ENCODE measurements around the gene IL37.

Gene IL37

DNA sequence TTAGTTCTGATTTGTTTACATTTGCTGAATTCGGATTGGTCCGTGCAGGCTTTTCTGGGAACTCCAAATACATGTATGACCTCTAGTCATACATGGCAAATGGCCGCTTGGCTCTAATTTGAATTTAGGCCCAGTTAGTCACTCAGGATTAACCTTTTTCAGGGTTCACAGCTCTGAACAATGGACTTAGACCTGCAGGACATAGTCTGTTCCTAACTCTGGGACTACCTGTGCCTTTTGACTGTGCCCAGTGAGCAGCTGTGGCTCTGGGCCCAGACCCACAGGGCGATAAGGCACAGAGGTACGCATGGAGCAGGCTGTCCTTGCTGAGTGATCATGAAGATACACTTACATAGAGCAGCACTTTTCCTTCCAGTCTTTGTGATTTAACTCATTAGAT, 28.5 kb downstream of the IL37 start:
- H2BK12ac ChIP-seq (ENCODE audit: low read length) = no peak overlapping the region
- H3K79me2 ChIP-seq (ENCODE audit: control insufficient read depth, insufficient read depth, low read length, poor library complexity) = no peaks in the 10 kb centered on the region
- H3K4me3 ChIP-seq (ENCODE audit: low read depth, low read length) = no peak overlapping the region
- no peak overlapping the region for H2AK5ac ChIP-seq (ENCODE audit: low read length)
- no peaks in the 10 kb centered on the region for H3K4me1 ChIP-seq (ENCODE audit: control insufficient read depth in 1 of 2, insufficient read depth in 2 of 2, low read length in 2 of 2)
- H3K18ac ChIP-seq (ENCODE audit: low read length) = no peak overlapping the region
- H3K14ac ChIP-seq (ENCODE audit: low read length) = no peak overlapping the region
- H3K9ac ChIP-seq (ENCODE audit: low read length) = no peak overlapping the region
- H3K79me1 ChIP-seq (ENCODE audit: low read length) = no peaks in the 10 kb centered on the region
- H2BK120ac ChIP-seq (ENCODE audit: insufficient read depth, low read length, poor library complexity) = no peak overlapping the region
- H4K12ac ChIP-seq (ENCODE audit: low read depth, low read length) = no peak overlapping the region
- DNase-seq = no peak
- H2AFZ ChIP-seq (ENCODE audit: insufficient read depth, low read length, poor library complexity) = no peak overlapping the region
- H3K9me3 ChIP-seq (ENCODE audit: insufficient read depth, low read depth, low read length) = no peaks in the 10 kb centered on the region
- H3K27me3 ChIP-seq (ENCODE audit: insufficient read depth, low read length) = no peaks in the 10 kb centered on the region
- H3K27ac ChIP-seq (ENCODE audit: low read depth, low read length) = no peak overlapping the region
- no peaks in the 10 kb centered on the region for H3K36me3 ChIP-seq (ENCODE audit: control insufficient read depth in 1 of 2, insufficient read depth in 2 of 2, low read length in 2 of 2)
- H2BK5ac ChIP-seq (ENCODE audit: low read depth, low read length, poor library complexity) = no peak overlapping the region
- H3K4ac ChIP-seq (ENCODE audit: low read depth, low read length) = no peak overlapping the region
- no CpG with 5 or more reads among the region's 5 CpGs for WGBS (ENCODE audit: extremely low coverage, insufficient coverage, insufficient read length)
- no peak overlapping the region for H3K23ac ChIP-seq (ENCODE audit: low read length)
- H4K91ac ChIP-seq (ENCODE audit: low read depth, low read length) = no peak overlapping the region
- H4K8ac ChIP-seq (ENCODE audit: low read depth, low read length) = no peak overlapping the region
- H3K4me2 ChIP-seq (ENCODE audit: low read length) = no peak overlapping the region

DNA sequence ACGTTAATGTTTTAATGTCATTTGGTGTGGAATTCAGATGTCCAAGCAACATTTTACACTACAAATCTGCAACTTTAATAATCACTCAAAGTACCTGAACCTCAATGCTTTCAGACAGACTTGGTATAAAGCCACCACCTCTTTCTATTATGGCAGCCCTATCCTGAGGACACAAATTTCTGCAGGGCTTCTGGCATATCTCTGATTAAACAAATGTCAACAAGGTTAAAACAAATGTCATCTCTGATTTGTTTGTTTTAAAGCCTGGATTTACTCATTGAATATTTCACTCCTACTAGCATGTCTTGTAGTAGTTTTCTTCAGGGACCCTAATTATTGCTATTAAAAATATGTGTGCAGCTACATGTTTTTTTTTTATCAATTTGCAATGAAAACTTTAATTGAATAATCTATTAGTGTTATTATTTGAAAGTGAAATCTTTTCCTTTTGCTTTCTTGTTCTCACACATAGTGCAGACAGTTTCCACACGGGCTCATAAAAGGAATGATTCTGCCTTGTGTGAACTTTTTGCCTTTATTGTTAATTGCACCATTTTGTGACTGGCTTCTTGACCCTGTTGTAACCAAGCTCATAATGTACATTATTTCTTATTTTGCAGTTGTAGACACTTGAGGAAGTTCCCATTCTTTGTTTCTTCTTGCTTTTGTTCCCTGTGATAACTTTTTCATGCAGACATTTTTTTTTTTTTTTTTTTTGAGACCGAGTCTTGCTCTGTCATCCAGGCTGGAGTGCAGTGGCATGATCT, 30.1 kb downstream of the IL37 start:
- Histone ChIP-seq H3K4me1 (ENCODE audit: control insufficient read depth in 1 of 2, insufficient read depth in 2 of 2, low read length in 2 of 2) (no peaks in the 10 kb centered on the region), H3K27me3 (ENCODE audit: insufficient read depth, low read length) (peaks cover 2% of the 10 kb centered on the region), H3K4ac (ENCODE audit: low read depth, low read length) (no peak overlapping the region), H3K36me3 (ENCODE audit: control insufficient read depth in 1 of 2, insufficient read depth in 2 of 2, low read length in 2 of 2) (no peaks in the 10 kb centered on the region), H3K27ac (ENCODE audit: low read depth, low read length) (no peak overlapping the region), H4K91ac (ENCODE audit: low read depth, low read length) (no peak overlapping the region), H3K9me3 (ENCODE audit: insufficient read depth, low read depth, low read length) (no peaks in the 10 kb centered on the region), H3K4me2 (ENCODE audit: low read length) (no peak overlapping the region), H2BK5ac (ENCODE audit: low read depth, low read length, poor library complexity) (no peak overlapping the region), H4K12ac (ENCODE audit: low read depth, low read length) (no peak overlapping the region), H2BK12ac (ENCODE audit: low read length) (no peak overlapping the region), H2AFZ (ENCODE audit: insufficient read depth, low read length, poor library complexity) (no peak overlapping the region), H3K23ac (ENCODE audit: low read length) (no peak overlapping the region), H2BK120ac (ENCODE audit: insufficient read depth, low read length, poor library complexity) (no peak overlapping the region), H2AK5ac (ENCODE audit: low read length) (no peak overlapping the region), H3K14ac (ENCODE audit: low read length) (no peak overlapping the region), H3K4me3 (ENCODE audit: low read depth, low read length) (no peak overlapping the region), H3K79me2 (ENCODE audit: control insufficient read depth, insufficient read depth, low read length, poor library complexity) (no peaks in the 10 kb centered on the region), H4K8ac (ENCODE audit: low read depth, low read length) (no peak overlapping the region), H3K18ac (ENCODE audit: low read length) (no peak overlapping the region), H3K9ac (ENCODE audit: low read length) (no peak overlapping the region), H3K79me1 (ENCODE audit: low read length) (no peaks in the 10 kb centered on the region)
- WGBS (ENCODE audit: extremely low coverage, insufficient coverage, insufficient read length) = no CpG with 5 or more reads among the region's 3 CpGs
- DNase-seq = no peak

DNA sequence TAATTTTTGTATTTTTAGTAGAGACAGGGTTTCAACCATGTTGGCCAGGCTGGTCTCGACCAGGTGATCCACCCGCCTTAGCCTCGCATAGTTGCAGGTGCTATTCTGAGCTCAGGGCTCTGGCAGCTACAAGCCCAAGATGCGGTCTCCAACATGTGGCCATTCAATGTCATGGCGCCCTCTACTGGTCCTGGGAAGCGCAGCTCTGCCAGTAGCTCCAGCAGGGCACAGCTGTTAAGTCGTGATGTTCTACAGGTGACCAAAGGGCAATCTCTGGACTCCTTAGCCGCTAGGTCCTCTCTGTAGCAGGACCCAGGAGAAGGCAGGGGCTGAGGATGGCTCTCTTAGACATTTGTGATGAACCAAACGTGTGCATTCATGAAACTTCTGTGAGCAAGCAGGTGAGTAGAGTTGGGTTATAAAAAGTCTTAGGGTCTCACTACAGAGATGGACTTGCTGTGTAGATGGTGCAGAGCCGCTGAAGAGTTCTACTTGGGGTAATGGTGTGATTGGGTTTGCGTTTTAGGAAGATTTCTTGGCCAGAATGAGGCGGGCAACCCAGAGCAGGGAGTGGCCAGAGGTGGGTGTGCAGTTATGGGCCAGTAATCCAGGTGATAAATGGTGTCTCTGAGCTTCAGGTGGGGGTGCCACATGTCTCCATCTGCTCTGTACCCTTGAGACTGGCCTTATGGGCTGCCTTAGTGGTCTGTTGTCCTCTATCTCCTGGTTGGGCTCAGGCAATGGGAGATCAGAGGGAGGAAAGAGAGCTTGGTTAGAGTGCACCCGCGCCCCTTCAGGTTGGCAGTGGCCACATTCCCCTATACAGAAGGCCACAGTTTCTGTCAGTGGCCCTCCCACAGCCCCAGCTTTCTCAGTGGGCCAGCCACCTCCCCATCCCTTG, 31.0 kb downstream of the IL37 start:
- no peak overlapping the region for H3K4me3 ChIP-seq (ENCODE audit: low read depth, low read length)
- H2BK5ac ChIP-seq (ENCODE audit: low read depth, low read length, poor library complexity) = no peak overlapping the region
- no peak overlapping the region for H4K12ac ChIP-seq (ENCODE audit: low read depth, low read length)
- H2BK120ac ChIP-seq (ENCODE audit: insufficient read depth, low read length, poor library complexity) = no peak overlapping the region
- peak; percentile 89 to 96 for DNase-seq
- peaks cover 2% of the 10 kb centered on the region for H3K9me3 ChIP-seq (ENCODE audit: insufficient read depth, low read depth, low read length)
- H3K4me2 ChIP-seq (ENCODE audit: low read length) = no peak overlapping the region
- peaks cover 2% of the 10 kb centered on the region for H3K27me3 ChIP-seq (ENCODE audit: insufficient read depth, low read length)
- no peak overlapping the region for H2BK12ac ChIP-seq (ENCODE audit: low read length)
- H3K9ac ChIP-seq (ENCODE audit: low read length) = no peak overlapping the region
- H3K23ac ChIP-seq (ENCODE audit: low read length) = no peak overlapping the region
- no peak overlapping the region for H3K27ac ChIP-seq (ENCODE audit: low read depth, low read length)
- no peaks in the 10 kb centered on the region for H3K79me1 ChIP-seq (ENCODE audit: low read length)
- no peak overlapping the region for H3K14ac ChIP-seq (ENCODE audit: low read length)
- no peak overlapping the region for H4K8ac ChIP-seq (ENCODE audit: low read depth, low read length)
- H4K91ac ChIP-seq (ENCODE audit: low read depth, low read length) = no peak overlapping the region
- no peak overlapping the region for H3K4ac ChIP-seq (ENCODE audit: low read depth, low read length)
- H3K18ac ChIP-seq (ENCODE audit: low read length) = no peak overlapping the region
- no peak overlapping the region for H2AFZ ChIP-seq (ENCODE audit: insufficient read depth, low read length, poor library complexity)
- H2AK5ac ChIP-seq (ENCODE audit: low read length) = no peak overlapping the region
- whole genome bisulfite sequencing (ENCODE audit: extremely low coverage, insufficient coverage, insufficient read length) = no CpG with 5 or more reads among the region's 14 CpGs
- peaks cover 4 to 5% of the 10 kb centered on the region in 2 experiments for H3K4me1 ChIP-seq (ENCODE audit: control insufficient read depth in 1 of 2, insufficient read depth in 2 of 2, low read length in 2 of 2)
- no peaks in the 10 kb centered on the region for H3K79me2 ChIP-seq (ENCODE audit: control insufficient read depth, insufficient read depth, low read length, poor library complexity)
- H3K36me3 ChIP-seq (ENCODE audit: control insufficient read depth in 1 of 2, insufficient read depth in 2 of 2, low read length in 2 of 2) = no peaks in the 10 kb centered on the region

DNA sequence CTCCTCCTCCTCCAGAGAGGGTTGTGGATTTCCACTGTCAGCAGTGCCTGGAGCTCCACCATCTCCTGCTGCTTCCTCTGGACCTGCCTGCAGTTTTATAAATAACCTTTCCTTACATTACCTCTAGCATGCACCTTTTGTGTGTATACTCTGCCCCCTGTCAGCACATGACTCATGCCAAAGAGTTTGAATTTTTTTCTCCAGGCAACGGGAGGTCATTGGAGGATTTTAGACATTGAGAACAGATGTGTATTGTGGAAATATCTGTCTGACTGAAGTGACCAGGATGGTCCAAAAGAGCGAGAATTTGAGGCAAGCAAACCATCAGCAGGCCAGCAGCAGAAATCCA, 31.7 kb downstream of the IL37 start:
- H3K27me3 ChIP-seq (ENCODE audit: insufficient read depth, low read length) = peaks cover 2% of the 10 kb centered on the region
- H3K9ac ChIP-seq (ENCODE audit: low read length) = no peak overlapping the region
- H3K36me3 ChIP-seq (ENCODE audit: control insufficient read depth in 1 of 2, insufficient read depth in 2 of 2, low read length in 2 of 2) = no peaks in the 10 kb centered on the region
- H4K12ac ChIP-seq (ENCODE audit: low read depth, low read length) = no peak overlapping the region
- H3K9me3 ChIP-seq (ENCODE audit: insufficient read depth, low read depth, low read length) = peaks cover 4% of the 10 kb centered on the region
- H3K4me1 ChIP-seq (ENCODE audit: control insufficient read depth in 1 of 2, insufficient read depth in 2 of 2, low read length in 2 of 2) = peaks cover 7% of the 10 kb centered on the region in 2 experiments
- WGBS (ENCODE audit: extremely low coverage, insufficient coverage, insufficient read length) = no CpG with 5 or more reads among the region's 2 CpGs
- no peaks in the 10 kb centered on the region for H3K79me1 ChIP-seq (ENCODE audit: low read length)
- no peak overlapping the region for H2AK5ac ChIP-seq (ENCODE audit: low read length)
- no peak overlapping the region for H2BK12ac ChIP-seq (ENCODE audit: low read length)
- H2BK5ac ChIP-seq (ENCODE audit: low read depth, low read length, poor library complexity) = no peak overlapping the region
- no peak overlapping the region for H2AFZ ChIP-seq (ENCODE audit: insufficient read depth, low read length, poor library complexity)
- no peaks in the 10 kb centered on the region for H3K79me2 ChIP-seq (ENCODE audit: control insufficient read depth, insufficient read depth, low read length, poor library complexity)
- no peak overlapping the region for H3K27ac ChIP-seq (ENCODE audit: low read depth, low read length)
- H3K4me2 ChIP-seq (ENCODE audit: low read length) = no peak overlapping the region
- H3K4ac ChIP-seq (ENCODE audit: low read depth, low read length) = no peak overlapping the region
- H3K14ac ChIP-seq (ENCODE audit: low read length) = no peak overlapping the region
- H3K18ac ChIP-seq (ENCODE audit: low read length) = no peak overlapping the region
- H2BK120ac ChIP-seq (ENCODE audit: insufficient read depth, low read length, poor library complexity) = no peak overlapping the region
- peak in 1 of 2 donors; percentile 28 for DNase-seq
- no peak overlapping the region for H3K23ac ChIP-seq (ENCODE audit: low read length)
- H3K4me3 ChIP-seq (ENCODE audit: low read depth, low read length) = no peak overlapping the region
- no peak overlapping the region for H4K8ac ChIP-seq (ENCODE audit: low read depth, low read length)
- H4K91ac ChIP-seq (ENCODE audit: low read depth, low read length) = no peak overlapping the region

Measured in trophoblast cell (in vitro differentiated cells and primary cell).